AG09309 (cell line): ENCODE results near the gene RIC8A.

Experiments
- DNase-seq: peaks from one replicate; pipeline ENCODE4 v3.0.0-alpha.2; 2010; ENCODE audit warnings: low read depth
- H3K4me3 ChIP-seq: 2 replicates; pipeline ENCODE4 v1.5.1; 2011; ENCODE audit warnings: mild to moderate bottlenecking, low read depth, low read length, moderate library complexity; ENCODE audit not compliant: control insufficient read depth
- CTCF ChIP-seq: IDR thresholded peaks from 2 replicates; pipeline ENCODE4 v1.5.1; 2011; ENCODE audit warnings: mild to moderate bottlenecking, low read depth, low read length, inconsistent platforms; ENCODE audit not compliant: insufficient read depth, control insufficient read depth; ENCODE audit errors: missing control alignments

The RIC8A gene

GRCh38 chr11:196786-197731 lies 10.4 kb upstream of the RIC8A start:
- DNase-seq = no peak

GRCh38 chr11:197741-198235 lies 9.7 kb upstream of the RIC8A start:
- no peak overlapping the region for H3K4me3 ChIP-seq
- no peak for DNase-seq
- no peak for TF ChIP-seq CTCF

More at GRCh38 chr11:196786-197731, 10.4 kb upstream of the RIC8A start:
- H3K4me3 ChIP-seq = no peak overlapping the region
- TF ChIP-seq CTCF = no peak

- no peak for TF ChIP-seq CTCF
- no peak overlapping the region for H3K4me3 ChIP-seq
- no peak for DNase-seq
Observed at GRCh38 chr11:198236-198806, 9.2 kb upstream of the RIC8A start.

- no peak overlapping the region for H3K4me3 ChIP-seq
- TF ChIP-seq CTCF = no peak
- no peak for DNase-seq
Observed at GRCh38 chr11:199004-199581, 8.4 kb upstream of the RIC8A start.

GRCh38 chr11:199782-200181 lies 7.7 kb upstream of the RIC8A start:
- no peak overlapping the region for H3K4me3 ChIP-seq

More at GRCh38 chr11:199782-200181, 7.7 kb upstream of the RIC8A start:
- no peak for DNase-seq
- TF ChIP-seq CTCF = no peak
